ENCODE data around the gene XPA.

DNA sequence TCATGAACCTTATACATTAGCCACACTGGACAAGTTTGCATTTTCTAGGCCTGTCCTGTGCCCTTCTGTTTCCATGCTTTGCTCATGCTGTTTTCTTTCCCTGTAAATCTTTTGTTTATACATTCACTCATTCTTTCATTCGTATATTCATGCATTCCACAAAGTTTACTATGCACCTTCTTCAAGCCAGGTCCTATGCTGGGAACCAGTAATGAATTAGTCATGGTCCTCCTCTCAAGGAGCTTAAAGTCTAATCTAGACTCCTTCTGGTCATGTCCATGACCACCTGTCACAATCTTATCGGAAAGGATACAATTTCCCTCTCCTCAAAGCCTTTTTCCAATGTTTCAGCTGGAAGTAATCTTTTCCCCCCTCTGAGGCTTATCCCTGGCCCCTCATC, 9.1 kb upstream of the XPA start:
- TF ChIP-seq ZNF274 (IDR thresholded peaks at IDR 0.05; ENCODE audit: low read depth, low read length) (no peak), YY1 (IDR thresholded peaks at IDR 0.05; ENCODE audit: insufficient read depth, insufficient read length) (no peak)

Data from NT2/D1 (cell line).